Spleen (tissue), 11 donors: Measurements from ENCODE around the gene SRPK2. TPM values are rescaled to one million over a fixed set of nuclear protein-coding genes. Genes with fewer than 3 reads are reported as not detected.

Source experiments
- DNase-seq: peaks from one replicate; pipeline ENCODE4 v3.0.0-alpha.2; 2020
- H3K27ac ChIP-seq, 8 donors: fragments of 200-600 bp; sonication (generic) in 7 of 8; 1 replicate in 4 of 8; 2 replicates in 4 of 8; pipeline versions ENCODE4 v1.5.0 to v1.8.0; 2016 to 2021; ENCODE audit warnings: inconsistent platforms in 4 of 8, mild to moderate bottlenecking in 4 of 8, moderate library complexity in 1 of 8
- H3K27me3 ChIP-seq, 7 donors: fragments of 200-600 bp; sonication (generic) in 6 of 7; replicated peaks in 1 of 7; 1 replicate in 4 of 7; 2 replicates in 3 of 7; pipeline versions ENCODE4 v1.5.0 to v1.8.0; 2016 to 2021; ENCODE audit warnings: inconsistent platforms in 3 of 7, mild to moderate bottlenecking in 1 of 7
- H3K36me3 ChIP-seq, 6 donors: fragments of 200-600 bp; sonication (generic) in 5 of 6; 1 replicate in 4 of 6; 2 replicates in 2 of 6; pipeline versions ENCODE4 v1.5.0 to v1.8.0; 2016 to 2021; ENCODE audit warnings: inconsistent platforms in 2 of 6
- H3K4me1 ChIP-seq, 6 donors: fragments of 200-600 bp; sonication (generic) in 5 of 6; 1 replicate in 3 of 6; 2 replicates in 3 of 6; pipeline versions ENCODE4 v1.5.0 to v1.8.0; 2016 to 2021; ENCODE audit warnings: inconsistent platforms in 3 of 6
- H3K4me3 ChIP-seq, 8 donors: fragments of 200-600 bp; sonication (generic) in 7 of 8; 1 replicate in 4 of 8; 2 replicates in 4 of 8; pipeline versions ENCODE4 v1.5.0 to v1.8.0; 2016 to 2021; ENCODE audit warnings: inconsistent platforms in 4 of 8, mild to moderate bottlenecking in 4 of 8, moderate library complexity in 2 of 8
- H3K9me3 ChIP-seq, 8 donors: fragments of 200-600 bp; sonication (generic) in 7 of 8; 1 replicate in 4 of 8; 2 replicates in 4 of 8; pipeline versions ENCODE4 v1.5.0 to v1.8.0; 2016 to 2021; ENCODE audit warnings: inconsistent platforms in 4 of 8
- CTCF ChIP-seq, 11 experiments: fragments of 200-600 bp in 7 of 11; fragments of 450-650 bp in 4 of 11; sonication (generic) in 4 of 11; IDR thresholded peaks in 8 of 11; conservative IDR thresholded peaks in 3 of 11; 1 replicate in 7 of 11; 2 replicates in 4 of 11; pipeline versions ENCODE4 v1.4.0 to v1.8.0; 2016 to 2021; ENCODE audit warnings: antibody characterized with exemption in 11 of 11, inconsistent platforms in 4 of 11, mild to moderate bottlenecking in 1 of 11
- POLR2A ChIP-seq, 3 donors: fragments of 450-650 bp; IDR thresholded peaks; one replicate each; pipeline ENCODE4 v1.5.1; 2017; ENCODE audit warnings: antibody characterized with exemption in 3 of 3, mild to moderate bottlenecking in 1 of 3
- POLR2AphosphoS5 ChIP-seq, 3 donors: sonication (generic); formaldehyde crosslinking; IDR thresholded peaks; one replicate each; pipeline ENCODE4 v1.5.1; 2017; ENCODE audit warnings: antibody characterized with exemption in 3 of 3
- WGBS, 5 donors: extraction: QIAGEN DNeasy Blood & Tissue Kit in 3 of 5; methylation state at CpG; one replicate each; pipeline versions ENCODE4 v1.1.5 to v1.1.7; 2013 to 2018; 5-methylcytosine and 5-hydroxymethylcytosine counted together
- intact Hi-C: fragments of 100-400 bp; cut with DNase I; formaldehyde crosslinking; loops from one replicate; pipeline ENCODE4 v1.15.0; 2023; ENCODE audit warnings: low total_unique reads
- polyA plus RNA-seq, 3 donors: library from polyadenylated mRNA; stranded (reverse); fragments of 200-250 nt; gene quantifications; one replicate each; pipeline ENCODE4 v1.2.1, GENCODE V29; 2013
- total RNA-seq, 7 donors: library from RNA; depleted of rRNA in 3 of 7; stranded (reverse); fragments of >200 nt in 3 of 7; fragmentation: NEBNext Ultra II Directional in 4 of 7; extraction: Animal tissue kit (Norgen Biotek cat#: 25700) in 4 of 7; gene quantifications; one replicate each; pipeline versions ENCODE4 v1.1.0 to v1.2.1, GENCODE V29; 2016 to 2021
- donor health status: healthy with polysubstance abuse.
- donor health status: DM: no; HTN: no; CAD: no; lungs with moderate emphysema.
- donor health status: DM: no; HTN: no; CAD: no.
- donor health status: Bipolar disorder and iron deficiency.
- donor health status: healthy.
- donor health status: DM: no; HTN: no; CAD: no.
- donor health status: DM: yes; HTN: yes; CAD: no.

The SRPK2 gene
- total and polyA plus RNA-seq, 10 donors = 9.6 to 60.3 (median 46.2) TPM

GRCh38 chr7:105319578-105319977, 69.1 kb downstream of the SRPK2 start:
- TF ChIP-seq POLR2AphosphoS5 (IDR thresholded peaks at IDR 0.05) (no peak), POLR2A (IDR thresholded peaks at IDR 0.05) (no peak), CTCF (IDR thresholded peaks at IDR 0.05 in 8 of 11, conservative IDR thresholded peaks at IDR 0.05 in 3 of 11) (no peak)
- Histone ChIP-seq H3K36me3 (peaks cover 0 to 5% (median 0%) of the 10 kb centered on the region in 6 donors), H3K4me3 (no peak overlapping the region), H3K27ac (no peak overlapping the region), H3K4me1 (peaks cover 0 to 20% (median 3%) of the 10 kb centered on the region in 6 donors), H3K9me3 (no peaks in the 10 kb centered on the region), H3K27me3 (no peaks in the 10 kb centered on the region)
- WGBS, 5 donors = 75 to 83% (median 81%) methylated on average over 10 of the region's 10 CpGs
- DNase-seq = no peak
- intact Hi-C loops = no loop called here

GRCh38 chr7:105316578-105317344, 72.0 kb downstream of the SRPK2 start:
- peaks cover 0 to 18% (median 1%) of the 10 kb centered on the region in 6 donors for H3K4me1 ChIP-seq
- H3K4me3 ChIP-seq = no peak overlapping the region
- no peaks in the 10 kb centered on the region for H3K9me3 ChIP-seq
- 97 to 98% (median 98%) methylated on average over 2 of the region's 2 CpGs for WGBS, 5 donors
- peaks cover 0 to under 1% (median 0%) of the 10 kb centered on the region in 6 donors for H3K36me3 ChIP-seq
- no peaks in the 10 kb centered on the region for H3K27me3 ChIP-seq
- no peak for DNase-seq
- intact Hi-C loops = no loop called here
- no peak for TF ChIP-seq POLR2A (IDR thresholded peaks at IDR 0.05)
- TF ChIP-seq CTCF (IDR thresholded peaks at IDR 0.05 in 8 of 11, conservative IDR thresholded peaks at IDR 0.05 in 3 of 11) = no peak
- no peak for TF ChIP-seq POLR2AphosphoS5 (IDR thresholded peaks at IDR 0.05)
- no peak overlapping the region for H3K27ac ChIP-seq

- H3K27ac ChIP-seq = no peak overlapping the region
- intact Hi-C loops = no loop called here
- TF ChIP-seq CTCF (IDR thresholded peaks at IDR 0.05 in 8 of 11, conservative IDR thresholded peaks at IDR 0.05 in 3 of 11) = no peak
- TF ChIP-seq POLR2AphosphoS5 (IDR thresholded peaks at IDR 0.05) = no peak
- no peak for TF ChIP-seq POLR2A (IDR thresholded peaks at IDR 0.05)
- no peaks in the 10 kb centered on the region for H3K36me3 ChIP-seq
- no peaks in the 10 kb centered on the region for H3K27me3 ChIP-seq
- no peak overlapping the region for H3K4me3 ChIP-seq
- WGBS, 5 donors = 88 to 97% (median 91%) methylated on average over 2 of the region's 2 CpGs
- DNase-seq = no peak
- H3K4me1 ChIP-seq = peaks cover 0 to 31% (median 2%) of the 10 kb centered on the region in 6 donors
- no peaks in the 10 kb centered on the region for H3K9me3 ChIP-seq
These were observed 73.4 kb downstream of the SRPK2 start for GRCh38 chr7:105315357-105315756.
